DMS 273 (cell line): ENCODE data around the gene SLC34A3.
"Not testable (repeated sequence)": the region's sequence is repeated elsewhere in the genome, so short reads cannot be mapped to it uniquely, and the experiment has no call there.

Experiments
- DNase-seq: peaks from one replicate; lab custom pipeline; 2025; ENCODE audit not compliant: unreplicated experiment; lab: John Stamatoyannopoulos, UW

Gene SLC34A3

GRCh38 chr9:137228968-137229896 lies 1.5 kb upstream of the SLC34A3 start:
- no peak for DNase-seq

- no peak for DNase-seq
Observed at GRCh38 chr9:137229903-137230704, 597 bp upstream of the SLC34A3 start.

- no peak for DNase-seq
Observed at GRCh38 chr9:137231372-137232039, 805 bp downstream of the SLC34A3 start.

GRCh38 chr9:137232101-137232500 lies 1.4 kb downstream of the SLC34A3 start:
- no peak for DNase-seq

GRCh38 chr9:137232510-137232909 lies 1.8 kb downstream of the SLC34A3 start:
- DNase-seq, result no peak

GRCh38 chr9:137233143-137233980 lies 2.7 kb downstream of the SLC34A3 start:
- no peak for DNase-seq

- no peak for DNase-seq
Observed at GRCh38 chr9:137234055-137234697, 3.5 kb downstream of the SLC34A3 start.

- DNase-seq, result no peak
Observed at GRCh38 chr9:137234758-137235423, 4.2 kb downstream of the SLC34A3 start.

- no peak for DNase-seq
Observed at GRCh38 chr9:137235424-137236237, 4.9 kb downstream of the SLC34A3 start.

- DNase-seq, result peak; percentile 92
Observed at GRCh38 chr9:137236238-137236935, 5.7 kb downstream of the SLC34A3 start.

GRCh38 chr9:137236936-137237421 lies 6.3 kb downstream of the SLC34A3 start:
- no peak for DNase-seq

GRCh38 chr9:137237759-137238726 lies 7.3 kb downstream of the SLC34A3 start:
- DNase-seq, result peak; percentile 69

GRCh38 chr9:137239541-137240200 lies 9.0 kb downstream of the SLC34A3 start:
- DNase-seq, result not testable (repeated sequence)

GRCh38 chr9:137240318-137240840 lies 9.7 kb downstream of the SLC34A3 start:
- DNase-seq, result peak; percentile 86

- peak; percentile 99 for DNase-seq
Observed at GRCh38 chr9:137240841-137241489, 10.3 kb downstream of the SLC34A3 start, which contains the start of gene TUBB4B. TSS of gene TUBB4B (plus strand) at chr9:137241287. CDS start at chr9:137241361, 74 bp downstream.
